ENCODE measurements around the gene STK33. TPM values are rescaled to one million over a fixed set of nuclear protein-coding genes. Genes with fewer than 3 reads are reported as not detected.

STK33 gene
- total RNA-seq, 4 donors from 2014 or later = 1.9 to 18.9 (median 3.1) TPM

GRCh38 chr11:8581300-8581699 lies 12.7 kb downstream of the STK33 start:
- DNase-seq = no peak
- TF ChIP-seq POLR2A (IDR thresholded peaks at IDR 0.05) (no peak), CTCF (IDR thresholded peaks at IDR 0.05) (no peak)
- no peaks in the 10 kb centered on the region for H3K4me1 ChIP-seq
- no peak overlapping the region for H3K4me3 ChIP-seq
- no peaks in the 10 kb centered on the region for H3K9me3 ChIP-seq
- no peaks in the 10 kb centered on the region for H3K27me3 ChIP-seq
- no peaks in the 10 kb centered on the region for H3K36me3 ChIP-seq
- no peak overlapping the region for H3K27ac ChIP-seq

- Histone ChIP-seq H3K27ac (no peak overlapping the region), H3K36me3 (no peaks in the 10 kb centered on the region), H3K4me3 (no peak overlapping the region), H3K27me3 (no peaks in the 10 kb centered on the region), H3K9me3 (no peaks in the 10 kb centered on the region), H3K4me1 (no peaks in the 10 kb centered on the region)
- TF ChIP-seq CTCF (IDR thresholded peaks at IDR 0.05) (no peak), POLR2A (IDR thresholded peaks at IDR 0.05) (no peak)
- DNase-seq = no peak
Measured at GRCh38 chr11:8577791-8578581, 16.0 kb downstream of the STK33 start.

- no peaks in the 10 kb centered on the region for H3K27me3 ChIP-seq
- H3K9me3 ChIP-seq = no peaks in the 10 kb centered on the region
- no peaks in the 10 kb centered on the region for H3K36me3 ChIP-seq
- H3K4me3 ChIP-seq = no peak overlapping the region
- no peaks in the 10 kb centered on the region for H3K4me1 ChIP-seq
- H3K27ac ChIP-seq = no peak overlapping the region
- TF ChIP-seq CTCF (IDR thresholded peaks at IDR 0.05) (no peak), POLR2A (IDR thresholded peaks at IDR 0.05) (no peak)
- no peak for DNase-seq
Measured at GRCh38 chr11:8574798-8575197, 19.2 kb downstream of the STK33 start.

- H3K9me3 ChIP-seq = no peaks in the 10 kb centered on the region
- H3K36me3 ChIP-seq = no peaks in the 10 kb centered on the region
- TF ChIP-seq POLR2A (IDR thresholded peaks at IDR 0.05) (no peak), CTCF (IDR thresholded peaks at IDR 0.05) (no peak)
- no peak for DNase-seq
- no peaks in the 10 kb centered on the region for H3K4me1 ChIP-seq
- H3K27me3 ChIP-seq = no peaks in the 10 kb centered on the region
- H3K27ac ChIP-seq = no peak overlapping the region
- no peak overlapping the region for H3K4me3 ChIP-seq
Measured at GRCh38 chr11:8573777-8574176, 20.3 kb downstream of the STK33 start.

- TF ChIP-seq POLR2A (IDR thresholded peaks at IDR 0.05) = no peak
- H3K4me3 ChIP-seq = no peak overlapping the region
- no peaks in the 10 kb centered on the region for H3K4me1 ChIP-seq
- H3K27me3 ChIP-seq = no peaks in the 10 kb centered on the region
- H3K27ac ChIP-seq = no peak overlapping the region
- H3K36me3 ChIP-seq = no peaks in the 10 kb centered on the region
- H3K9me3 ChIP-seq = no peaks in the 10 kb centered on the region
- DNase-seq = no peak
Measured at GRCh38 chr11:8567602-8568198, 26.3 kb downstream of the STK33 start.

GRCh38 chr11:8566613-8567210 lies 27.3 kb downstream of the STK33 start:
- Histone ChIP-seq H3K4me3 (no peak overlapping the region), H3K9me3 (no peaks in the 10 kb centered on the region)

More at GRCh38 chr11:8566613-8567210, 27.3 kb downstream of the STK33 start:
- no peak for DNase-seq
- Histone ChIP-seq H3K4me1 (no peaks in the 10 kb centered on the region), H3K27ac (no peak overlapping the region), H3K27me3 (no peaks in the 10 kb centered on the region), H3K36me3 (no peaks in the 10 kb centered on the region)
- TF ChIP-seq CTCF (IDR thresholded peaks at IDR 0.05) = peak; percentile 28 to 75 (median 68)
- TF ChIP-seq POLR2A (IDR thresholded peaks at IDR 0.05) = no peak
